Measurements from ENCODE around the gene CNN3. TPM values are rescaled to one million over a fixed set of nuclear protein-coding genes. Genes with fewer than 3 reads are reported as not detected.

Gene CNN3
- total RNA-seq, 2 experiments from 2014 or later, result 1.6 TPM

DNA sequence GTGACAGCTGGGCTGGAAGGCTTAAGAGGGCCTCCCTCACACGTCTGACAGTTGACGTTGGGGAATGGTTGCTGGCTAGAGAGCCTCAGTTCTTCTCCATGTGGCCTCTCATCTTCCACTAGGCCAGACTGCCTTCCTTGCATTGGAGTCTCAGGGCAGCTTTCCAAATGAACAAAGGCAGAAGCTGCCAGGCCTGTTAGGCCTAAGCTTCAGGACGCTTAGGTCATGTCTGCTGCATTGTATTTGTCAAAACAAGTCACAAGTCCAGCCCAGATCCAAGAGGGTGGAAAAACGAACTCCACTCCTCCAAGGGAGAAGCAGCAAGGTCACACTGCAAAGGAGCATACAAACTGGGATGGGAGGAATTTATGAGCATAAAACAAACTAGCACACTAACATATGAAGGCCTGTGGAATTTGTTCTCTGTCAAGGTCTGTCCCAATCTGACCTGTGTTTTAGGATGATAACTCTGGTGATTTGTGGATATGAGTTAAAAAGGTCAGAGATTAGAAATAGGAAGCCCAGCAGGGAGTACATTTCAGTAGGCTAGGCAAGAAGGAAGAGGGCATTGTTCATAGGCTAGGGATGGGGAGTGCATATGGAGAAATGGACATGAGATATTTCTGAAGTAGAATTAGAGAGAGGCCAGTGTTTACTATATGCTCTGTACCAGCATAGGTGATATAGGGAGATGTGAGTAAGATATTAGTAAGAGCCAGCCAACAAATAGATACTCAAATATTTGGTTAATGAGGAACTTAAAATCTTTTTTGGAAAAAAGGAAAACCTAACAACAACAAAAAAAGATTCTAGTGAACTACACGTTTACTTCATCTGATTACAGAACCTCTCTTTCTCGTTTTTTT is 29.1 kb upstream of the CNN3 start:
- H3K4me1 Mint-ChIP-seq, result no peaks in the 10 kb centered on the region
- CTCF ChIA-PET, result interaction anchor here (0.8 kb wide), 1 partner anchor 87 kb away, joined by 3 read pairs; no protein-coding TSS in a partner anchor
- no peak overlapping the region for H3K4me3 Mint-ChIP-seq
- H3K36me3 Mint-ChIP-seq (ENCODE audit: low read depth), result no peaks in the 10 kb centered on the region
- no peaks in the 10 kb centered on the region for H3K27me3 Mint-ChIP-seq
- no peak for DNase-seq
- H3K9me3 Mint-ChIP-seq, result no peaks in the 10 kb centered on the region
- POLR2A ChIA-PET, result interaction anchor here (0.9 kb wide), 1 partner anchor 278 kb away, joined by 3 read pairs; the partner anchor contains the start of gene RWDD3
- H3K27ac Mint-ChIP-seq, result no peak overlapping the region

DNA sequence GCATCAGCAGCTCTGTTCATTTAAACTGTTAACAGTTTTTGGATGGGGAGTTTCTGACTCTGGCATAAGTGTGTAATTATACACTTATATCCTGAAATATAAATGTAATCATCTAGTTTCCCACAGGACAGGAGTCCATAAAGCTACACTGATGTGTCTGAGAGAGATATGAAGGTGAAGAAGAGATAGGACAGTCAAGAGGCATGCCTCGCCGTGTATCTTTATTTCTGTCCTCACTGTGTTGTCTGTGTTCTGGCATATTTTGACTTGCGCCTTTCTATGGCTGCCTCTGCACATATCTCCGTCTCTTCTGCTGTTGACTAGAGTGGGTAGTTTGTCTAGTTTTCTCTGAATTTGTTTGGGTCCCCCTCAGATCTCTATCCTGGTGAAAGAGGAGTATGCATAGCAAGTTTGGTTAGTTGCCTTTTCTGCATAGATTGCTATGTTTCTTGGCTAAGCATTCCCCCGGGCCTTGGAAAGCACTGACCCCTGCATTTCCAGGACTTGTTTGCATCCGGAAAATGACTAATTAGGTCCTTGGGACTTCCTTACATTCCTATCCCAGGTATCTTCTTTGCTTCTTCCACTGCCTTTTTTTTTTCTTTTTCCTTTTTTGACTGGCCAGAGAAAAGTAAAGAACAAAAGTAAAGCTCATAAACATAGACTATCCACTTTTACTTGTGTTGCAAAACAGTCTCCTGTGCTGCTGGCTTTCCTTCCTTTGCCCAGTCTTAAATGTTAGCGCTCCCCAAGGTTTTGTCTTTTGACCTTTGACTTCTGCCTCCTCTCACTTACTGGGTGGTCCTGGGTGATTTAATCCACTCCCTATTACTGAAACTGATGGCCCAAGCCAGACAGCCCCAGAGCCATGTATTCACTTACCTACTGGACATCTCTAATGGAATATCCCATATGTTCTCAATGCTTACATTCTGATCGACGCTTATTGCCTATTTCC is 27.6 kb upstream of the CNN3 start:
- DNase-seq, result no peak
- H3K27me3 Mint-ChIP-seq, result no peaks in the 10 kb centered on the region
- no peak overlapping the region for H3K27ac Mint-ChIP-seq
- H3K4me3 Mint-ChIP-seq, result no peak overlapping the region
- no peaks in the 10 kb centered on the region for H3K36me3 Mint-ChIP-seq (ENCODE audit: low read depth)
- H3K9me3 Mint-ChIP-seq, result no peaks in the 10 kb centered on the region
- CTCF ChIA-PET, result interaction anchor here (0.5 kb wide), 1 partner anchor 87 kb away, joined by 3 read pairs; no protein-coding TSS in a partner anchor
- no peaks in the 10 kb centered on the region for H3K4me1 Mint-ChIP-seq
- POLR2A ChIA-PET, result no interaction called here

DNA sequence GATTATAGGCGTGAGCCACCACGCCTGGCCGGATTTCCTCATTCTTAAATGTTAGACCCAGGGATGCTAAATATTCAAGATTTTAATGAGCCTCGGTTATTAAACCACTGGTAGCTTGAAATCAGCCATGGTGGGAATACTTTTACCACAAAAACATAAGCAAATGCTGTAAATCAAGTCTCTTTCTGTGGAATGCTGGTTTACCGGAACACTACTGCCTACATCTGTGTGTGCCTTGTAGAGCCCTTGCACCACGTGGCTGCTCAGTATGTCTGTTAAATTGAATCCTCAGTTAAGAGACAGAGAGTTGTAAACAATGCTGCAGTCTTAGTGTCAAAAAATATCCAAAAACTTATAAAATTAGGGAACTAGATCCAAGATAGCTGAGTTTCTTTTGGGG is 26.8 kb upstream of the CNN3 start:
- Mint-ChIP-seq H3K27ac (no peak overlapping the region), H3K36me3 (ENCODE audit: low read depth) (no peaks in the 10 kb centered on the region), H3K4me3 (no peak overlapping the region), H3K4me1 (no peaks in the 10 kb centered on the region), H3K27me3 (no peaks in the 10 kb centered on the region), H3K9me3 (no peaks in the 10 kb centered on the region)
- DNase-seq, result no peak
- POLR2A ChIA-PET, result no interaction called here
- CTCF ChIA-PET, result no interaction called here

- Mint-ChIP-seq H3K4me3 (no peak overlapping the region), H3K4me1 (no peaks in the 10 kb centered on the region), H3K9me3 (no peaks in the 10 kb centered on the region), H3K27ac (no peak overlapping the region), H3K27me3 (no peaks in the 10 kb centered on the region), H3K36me3 (ENCODE audit: low read depth) (no peaks in the 10 kb centered on the region)
- CTCF ChIA-PET, result no interaction called here
- no peak for DNase-seq
- POLR2A ChIA-PET, result no interaction called here
These were observed 26.2 kb upstream of the CNN3 start for GRCh38 chr1:94953107-94953506.

- POLR2A ChIA-PET, result no interaction called here
- H3K4me1 Mint-ChIP-seq, result no peaks in the 10 kb centered on the region
- no peak for DNase-seq
- no peak overlapping the region for H3K27ac Mint-ChIP-seq
- H3K27me3 Mint-ChIP-seq, result no peaks in the 10 kb centered on the region
- H3K36me3 Mint-ChIP-seq (ENCODE audit: low read depth), result no peaks in the 10 kb centered on the region
- H3K4me3 Mint-ChIP-seq, result no peak overlapping the region
- CTCF ChIA-PET, result no interaction called here
- no peaks in the 10 kb centered on the region for H3K9me3 Mint-ChIP-seq
These were observed 25.6 kb upstream of the CNN3 start for GRCh38 chr1:94952539-94952938.

DNA sequence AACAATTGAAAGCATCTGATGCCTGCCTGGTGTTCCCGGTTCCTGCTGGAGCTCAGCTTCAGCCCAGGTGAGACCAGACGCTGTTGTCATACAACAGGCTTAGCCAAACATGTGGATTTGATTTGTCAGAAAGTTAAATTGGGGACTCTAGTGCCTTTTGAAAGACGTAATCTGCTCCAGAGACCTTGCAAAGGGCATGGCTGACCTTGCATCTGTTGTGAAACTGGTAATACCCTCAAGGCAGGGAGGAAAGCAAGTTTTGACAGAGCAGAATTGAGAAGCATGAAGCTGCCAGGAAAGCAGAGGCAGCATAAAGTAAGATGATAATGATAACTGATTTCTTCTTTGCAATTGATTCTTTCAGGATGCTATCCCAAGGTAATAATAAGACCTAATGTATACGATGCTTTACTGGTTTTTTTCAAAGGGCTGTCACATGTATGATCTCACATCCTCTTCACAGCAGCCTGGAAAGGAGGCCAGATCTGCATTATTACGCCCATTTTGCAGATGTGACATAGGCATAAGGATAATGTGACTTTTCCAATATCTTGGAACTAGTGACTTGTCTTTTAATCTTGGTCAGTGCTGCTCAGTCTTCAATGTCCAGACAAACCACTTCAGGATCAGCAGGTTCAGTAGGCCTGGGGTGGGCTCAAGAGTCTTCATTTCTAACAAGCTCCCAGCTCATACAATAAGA is 24.7 kb upstream of the CNN3 start:
- H3K36me3 Mint-ChIP-seq (ENCODE audit: low read depth), result no peaks in the 10 kb centered on the region
- no peaks in the 10 kb centered on the region for H3K9me3 Mint-ChIP-seq
- ChIA-PET POLR2A (no interaction called here), CTCF (no interaction called here)
- DNase-seq, result no peak
- H3K27ac Mint-ChIP-seq, result no peak overlapping the region
- H3K4me3 Mint-ChIP-seq, result no peak overlapping the region
- H3K27me3 Mint-ChIP-seq, result no peaks in the 10 kb centered on the region
- H3K4me1 Mint-ChIP-seq, result no peaks in the 10 kb centered on the region

DNA sequence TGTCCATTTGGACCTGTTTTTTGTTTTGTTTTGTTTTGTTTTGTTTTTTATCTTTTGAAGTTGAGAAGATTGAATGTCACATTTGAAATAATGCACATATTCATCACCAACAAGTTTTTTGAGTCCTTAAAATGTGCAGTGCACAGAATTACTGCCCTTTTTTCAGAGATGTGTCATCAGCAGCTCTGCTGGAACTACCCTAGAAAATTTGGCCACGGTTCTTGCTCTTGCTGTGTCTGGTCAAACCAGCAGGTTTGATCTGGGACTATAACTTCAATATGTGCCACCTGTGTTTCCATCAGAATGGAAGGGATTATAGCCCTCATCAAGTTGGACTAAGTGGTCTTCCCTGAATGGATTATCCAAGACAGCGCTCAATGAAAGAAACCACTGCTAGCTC is 24.1 kb upstream of the CNN3 start:
- Mint-ChIP-seq H3K4me1 (no peaks in the 10 kb centered on the region), H3K4me3 (no peak overlapping the region), H3K27ac (no peak overlapping the region), H3K36me3 (ENCODE audit: low read depth) (no peaks in the 10 kb centered on the region), H3K9me3 (no peaks in the 10 kb centered on the region), H3K27me3 (no peaks in the 10 kb centered on the region)
- CTCF ChIA-PET, result no interaction called here
- DNase-seq, result no peak
- POLR2A ChIA-PET, result no interaction called here

DNA sequence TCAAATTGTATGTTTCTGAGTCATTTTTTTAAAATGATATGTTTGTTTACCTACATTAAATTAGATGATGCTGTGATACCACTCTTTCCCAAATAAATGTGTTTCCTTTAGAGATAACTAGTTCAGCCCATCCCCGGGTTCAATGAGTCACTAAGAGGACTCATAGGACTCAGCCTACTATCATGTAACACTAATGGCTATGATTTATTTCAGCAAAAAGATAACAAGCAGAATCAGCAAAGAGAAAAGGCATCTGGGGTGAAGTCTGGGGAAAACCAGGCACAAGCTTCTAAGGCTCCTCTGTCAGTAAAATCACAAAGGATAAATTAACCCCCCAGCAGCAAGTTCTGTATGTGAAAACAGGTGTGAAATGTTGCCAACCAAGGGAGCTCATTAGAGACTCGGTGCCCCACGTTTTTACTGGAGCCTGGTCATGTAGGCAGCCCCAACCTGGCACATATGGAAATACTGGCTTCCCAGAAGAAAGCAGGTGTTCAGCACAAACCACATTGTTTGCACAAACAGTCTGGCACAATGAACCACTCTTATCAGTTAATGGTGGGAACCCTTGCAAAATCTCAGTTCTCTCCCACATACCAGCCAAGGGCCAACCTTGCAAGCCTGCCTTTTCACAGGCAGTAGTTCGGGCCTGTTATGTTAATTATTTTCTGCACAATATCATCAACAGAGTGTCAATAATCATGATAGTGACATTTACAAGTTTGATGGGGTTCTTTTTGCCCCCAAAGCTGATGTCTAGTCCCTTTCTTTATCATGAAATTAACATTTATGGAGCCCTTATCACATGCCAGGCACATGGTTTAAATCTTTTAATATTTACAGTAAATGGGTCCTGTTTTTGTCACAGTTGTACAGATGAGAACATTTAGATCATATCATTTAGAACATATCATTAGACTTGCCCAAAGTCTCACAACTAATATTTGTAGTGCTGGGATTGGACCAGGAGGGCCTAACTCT is 23.1 kb upstream of the CNN3 start:
- no peaks in the 10 kb centered on the region for H3K4me1 Mint-ChIP-seq
- no peak overlapping the region for H3K4me3 Mint-ChIP-seq
- no peaks in the 10 kb centered on the region for H3K36me3 Mint-ChIP-seq (ENCODE audit: low read depth)
- ChIA-PET CTCF (interaction anchor here (1.0 kb wide), 1 partner anchor 16 kb away, joined by 3 read pairs; no protein-coding TSS in a partner anchor), POLR2A (no interaction called here)
- H3K27ac Mint-ChIP-seq, result no peak overlapping the region
- H3K9me3 Mint-ChIP-seq, result no peaks in the 10 kb centered on the region
- no peaks in the 10 kb centered on the region for H3K27me3 Mint-ChIP-seq
- no peak for DNase-seq

GRCh38 chr1:94947437-94947836 is 20.5 kb upstream of the CNN3 start:
- Mint-ChIP-seq H3K27ac (no peak overlapping the region), H3K27me3 (peaks cover 9% of the 10 kb centered on the region), H3K36me3 (ENCODE audit: low read depth) (no peaks in the 10 kb centered on the region), H3K4me1 (no peaks in the 10 kb centered on the region), H3K4me3 (no peak overlapping the region), H3K9me3 (no peaks in the 10 kb centered on the region)
- ChIA-PET POLR2A (no interaction called here), CTCF (no interaction called here)
- no peak for DNase-seq

DNA sequence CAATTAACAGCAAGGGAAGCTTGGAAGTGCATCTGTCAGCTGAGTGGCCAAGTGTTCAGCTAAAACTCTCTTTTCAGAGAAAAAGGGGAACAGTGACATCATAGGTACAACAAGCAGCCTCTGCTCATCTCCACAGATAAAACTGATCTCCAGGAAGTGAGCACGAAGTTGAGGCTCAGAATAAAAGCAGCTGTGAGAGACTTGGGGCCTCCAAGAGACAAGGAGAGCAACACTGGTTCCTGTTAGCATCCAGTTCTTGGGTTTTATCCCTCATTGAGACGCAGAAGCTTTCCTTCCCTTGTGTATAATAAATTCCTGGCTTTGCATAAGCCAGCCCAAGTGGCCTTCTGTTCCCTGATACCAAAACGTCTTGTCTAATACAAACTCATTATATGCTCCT is 20.0 kb upstream of the CNN3 start:
- H3K27ac Mint-ChIP-seq, result no peak overlapping the region
- ChIA-PET POLR2A (no interaction called here), CTCF (no interaction called here)
- no peaks in the 10 kb centered on the region for H3K9me3 Mint-ChIP-seq
- no peak for DNase-seq
- no peak overlapping the region for H3K4me3 Mint-ChIP-seq
- peaks cover 9% of the 10 kb centered on the region for H3K27me3 Mint-ChIP-seq
- no peaks in the 10 kb centered on the region for H3K4me1 Mint-ChIP-seq
- H3K36me3 Mint-ChIP-seq (ENCODE audit: low read depth), result no peaks in the 10 kb centered on the region

DNA sequence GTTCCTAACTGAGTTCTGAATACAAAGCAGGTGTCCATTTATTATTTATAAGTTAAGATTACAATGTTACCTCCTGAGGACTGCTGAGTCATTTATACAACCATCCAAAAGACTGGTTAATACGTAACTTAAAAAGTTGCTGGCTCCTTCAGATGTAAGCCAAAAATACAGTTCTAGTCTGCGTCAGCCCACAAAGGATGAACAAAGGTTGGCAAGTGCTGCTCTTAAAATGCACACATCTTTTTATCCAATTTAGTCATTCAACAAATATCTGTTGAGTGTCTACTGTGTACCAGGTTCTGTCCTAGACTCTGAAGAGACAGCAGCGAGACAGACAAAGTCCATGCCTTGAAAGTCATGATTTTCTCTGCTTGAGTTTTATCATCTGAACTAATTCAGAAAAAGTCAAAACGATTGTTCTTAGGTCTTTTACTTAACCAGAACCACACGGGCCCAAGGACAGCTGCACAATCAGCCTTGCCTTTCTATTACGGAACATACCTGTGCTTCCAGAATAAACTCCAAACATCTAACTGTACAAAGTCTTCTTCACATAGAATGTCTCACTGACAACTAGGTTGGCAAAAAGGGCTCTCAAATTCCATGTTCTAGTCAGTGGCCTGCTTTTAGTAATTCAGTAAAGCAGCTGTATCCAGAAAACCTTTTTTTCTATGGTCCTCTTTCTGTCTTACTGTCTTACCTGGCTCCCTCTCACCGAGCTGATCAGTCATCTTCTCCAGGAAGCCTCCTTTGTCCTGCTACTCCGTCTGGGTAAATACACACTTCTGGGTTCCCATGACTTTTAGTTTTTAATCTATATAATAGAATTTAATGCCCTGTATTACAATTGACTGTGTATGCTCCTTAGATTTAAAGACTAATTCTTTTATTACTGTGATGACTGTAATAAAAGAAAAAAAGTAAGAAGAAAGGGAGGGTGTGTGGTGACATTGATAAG is 15.5 kb upstream of the CNN3 start:
- Mint-ChIP-seq H3K4me3 (no peak overlapping the region), H3K36me3 (ENCODE audit: low read depth) (no peaks in the 10 kb centered on the region), H3K9me3 (no peaks in the 10 kb centered on the region), H3K27ac (no peak overlapping the region), H3K4me1 (no peaks in the 10 kb centered on the region), H3K27me3 (peaks cover 14% of the 10 kb centered on the region)
- ChIA-PET POLR2A (no interaction called here), CTCF (no interaction called here)
- no peak for DNase-seq
